HG02642 (cell line): Measurements from ENCODE around the gene KCNG2.

ENCODE experiments used
- ATAC-seq: cut with Tn5 transposase; IDR thresholded peaks from one replicate; pipeline ENCODE4 v1.9.1; 2021; ENCODE audit warnings: mild to moderate bottlenecking; ENCODE audit not compliant: unreplicated experiment, poor library complexity

KCNG2 gene

DNA sequence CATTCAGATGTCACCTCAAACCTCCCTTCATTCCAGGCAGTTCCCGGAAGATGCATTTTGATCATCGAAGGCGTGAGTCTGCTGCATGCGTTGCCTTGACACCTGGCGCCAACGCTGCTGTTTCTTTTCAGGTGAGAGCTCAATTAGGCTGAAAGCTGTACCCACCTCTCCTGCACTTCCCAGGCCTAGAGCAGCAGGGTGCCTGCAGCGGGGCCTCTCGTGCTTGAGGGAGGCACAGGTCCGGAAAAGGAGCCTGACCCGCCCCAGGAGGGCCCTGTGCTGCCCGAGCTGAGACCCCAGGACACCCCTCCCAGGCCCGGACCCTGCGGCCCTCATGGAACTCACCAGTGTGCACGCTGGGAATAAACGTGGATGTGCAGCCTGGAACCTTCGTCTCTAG is 31.4 kb upstream of the KCNG2 start:
- ATAC-seq = no peak

DNA sequence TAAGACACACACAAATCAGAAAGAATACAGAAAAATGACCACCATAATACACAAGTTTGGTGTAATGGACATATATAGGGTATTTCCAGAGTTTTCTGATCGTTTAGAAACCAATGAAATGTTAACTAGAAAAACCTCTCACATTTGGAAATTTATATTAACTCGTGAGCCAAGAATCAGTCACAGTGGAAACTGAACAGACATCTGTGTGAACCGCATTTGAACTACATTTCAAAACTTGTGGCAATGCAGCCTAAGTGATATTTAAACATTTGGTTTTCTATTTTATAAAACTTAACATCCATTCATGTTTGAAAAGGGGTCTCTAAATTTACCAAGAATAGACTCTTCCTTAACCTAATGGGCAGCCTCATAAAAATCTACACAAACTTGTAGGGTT is 29.0 kb upstream of the KCNG2 start:
- ATAC-seq = no peak

DNA sequence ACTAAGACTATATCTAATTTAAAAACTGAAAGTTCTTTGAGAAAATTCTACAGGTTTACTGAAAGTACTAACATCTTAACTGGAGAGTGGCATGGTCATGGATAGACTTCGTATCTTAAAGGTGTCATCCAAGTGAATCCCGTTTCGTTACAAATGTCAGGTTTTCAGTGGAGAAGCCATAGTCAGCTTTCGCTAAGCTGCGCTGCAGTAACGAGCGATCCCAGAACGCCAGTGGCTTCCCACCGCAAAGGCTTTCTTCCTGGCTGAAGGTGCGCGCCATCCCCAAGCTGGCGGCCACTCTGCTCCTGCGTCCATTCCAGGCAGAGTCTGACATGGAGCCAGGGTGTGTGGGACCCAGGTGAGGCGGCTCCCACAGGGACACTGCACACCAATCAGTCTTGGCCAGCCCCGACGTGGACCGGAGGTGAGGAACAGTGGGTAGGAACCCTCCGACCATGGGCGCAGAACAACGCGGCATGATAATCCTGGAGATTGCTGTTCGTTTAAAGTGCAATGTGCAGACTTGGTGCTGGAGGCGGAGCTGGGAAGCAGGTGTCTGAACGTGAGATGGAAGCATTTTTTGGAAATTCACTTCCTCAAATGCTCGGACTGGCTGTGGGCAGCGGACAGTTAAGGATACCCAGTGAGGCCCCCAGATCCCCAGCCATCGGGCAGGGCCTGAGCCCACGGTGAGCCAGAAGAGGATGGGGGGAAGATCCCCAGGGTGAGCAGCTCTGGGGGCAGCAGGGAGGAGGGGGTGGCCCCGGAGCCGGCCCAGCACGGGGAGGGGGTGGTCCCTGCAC is 27.8 kb upstream of the KCNG2 start:
- ATAC-seq = no peak

DNA sequence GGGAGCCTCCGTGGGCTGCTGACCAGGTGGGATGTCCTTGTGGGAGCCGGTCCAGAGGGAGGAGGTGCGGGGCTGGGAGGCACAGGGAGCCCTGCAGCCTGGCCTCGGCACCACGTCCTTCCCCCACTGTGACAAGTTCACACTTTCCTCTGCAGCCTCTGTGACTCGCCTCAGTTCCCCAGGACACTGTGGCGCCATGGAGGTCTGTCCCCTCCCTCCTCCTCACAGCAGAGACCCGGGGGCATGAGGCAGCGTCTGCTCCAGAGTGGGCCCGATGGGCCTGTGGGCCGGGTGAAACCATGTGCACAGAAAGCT is 27.3 kb upstream of the KCNG2 start:
- ATAC-seq = no peak

DNA sequence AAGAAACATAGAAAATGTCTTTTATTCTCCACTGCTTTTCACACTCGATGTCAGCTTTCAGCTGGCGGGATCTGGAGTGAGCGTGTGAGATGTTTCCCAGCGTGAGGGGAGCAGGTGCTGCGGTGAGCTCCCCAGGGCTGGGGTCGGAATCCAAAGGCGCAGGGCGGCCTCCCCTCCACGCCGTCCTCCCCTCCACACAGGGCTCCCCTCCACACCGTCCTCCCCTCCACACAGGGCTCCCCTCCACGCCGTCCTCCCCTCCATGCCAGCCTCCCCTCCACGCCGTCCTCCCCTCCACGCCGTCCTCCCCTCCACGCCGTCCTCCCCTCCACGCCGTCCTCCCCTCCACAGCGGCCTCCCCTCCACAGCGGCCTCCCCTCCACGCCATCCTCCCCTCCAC is 26.9 kb upstream of the KCNG2 start:
- no peak for ATAC-seq

DNA sequence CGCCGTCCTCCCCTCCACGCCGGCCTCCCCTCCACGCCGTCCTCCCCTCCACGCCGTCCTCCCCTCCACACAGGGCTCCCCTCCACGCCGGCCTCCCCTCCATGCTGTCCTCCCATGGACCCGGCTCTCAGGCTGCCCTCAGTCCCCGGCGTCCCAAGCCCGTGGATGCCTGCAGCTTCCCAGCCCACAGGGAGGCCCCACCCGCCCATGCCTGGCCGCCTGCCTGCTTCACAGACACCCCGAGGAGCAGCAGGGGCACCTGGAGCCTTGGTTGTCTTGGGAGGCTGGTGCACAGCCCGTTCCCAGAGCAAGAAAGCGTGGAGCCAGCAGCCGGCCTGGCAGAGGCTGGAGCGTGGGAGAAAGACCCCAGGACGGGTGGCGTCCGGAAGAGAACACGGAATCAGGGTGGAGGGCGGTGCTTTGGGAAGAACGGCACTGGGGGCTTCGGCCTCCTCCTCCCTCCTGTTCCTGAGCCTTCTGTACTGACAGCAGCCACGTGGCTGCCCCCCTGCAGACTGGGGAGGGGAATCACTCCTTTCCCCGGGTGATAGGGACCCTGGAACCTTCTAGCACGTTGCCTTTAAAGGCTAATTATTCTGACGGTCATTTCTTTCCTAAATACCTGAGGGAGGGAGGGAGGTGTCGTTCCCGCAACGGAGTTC is 26.2 kb upstream of the KCNG2 start:
- ATAC-seq = no peak

- no peak for ATAC-seq
These were observed 25.5 kb upstream of the KCNG2 start for GRCh38 chr18:79772108-79772864.

DNA sequence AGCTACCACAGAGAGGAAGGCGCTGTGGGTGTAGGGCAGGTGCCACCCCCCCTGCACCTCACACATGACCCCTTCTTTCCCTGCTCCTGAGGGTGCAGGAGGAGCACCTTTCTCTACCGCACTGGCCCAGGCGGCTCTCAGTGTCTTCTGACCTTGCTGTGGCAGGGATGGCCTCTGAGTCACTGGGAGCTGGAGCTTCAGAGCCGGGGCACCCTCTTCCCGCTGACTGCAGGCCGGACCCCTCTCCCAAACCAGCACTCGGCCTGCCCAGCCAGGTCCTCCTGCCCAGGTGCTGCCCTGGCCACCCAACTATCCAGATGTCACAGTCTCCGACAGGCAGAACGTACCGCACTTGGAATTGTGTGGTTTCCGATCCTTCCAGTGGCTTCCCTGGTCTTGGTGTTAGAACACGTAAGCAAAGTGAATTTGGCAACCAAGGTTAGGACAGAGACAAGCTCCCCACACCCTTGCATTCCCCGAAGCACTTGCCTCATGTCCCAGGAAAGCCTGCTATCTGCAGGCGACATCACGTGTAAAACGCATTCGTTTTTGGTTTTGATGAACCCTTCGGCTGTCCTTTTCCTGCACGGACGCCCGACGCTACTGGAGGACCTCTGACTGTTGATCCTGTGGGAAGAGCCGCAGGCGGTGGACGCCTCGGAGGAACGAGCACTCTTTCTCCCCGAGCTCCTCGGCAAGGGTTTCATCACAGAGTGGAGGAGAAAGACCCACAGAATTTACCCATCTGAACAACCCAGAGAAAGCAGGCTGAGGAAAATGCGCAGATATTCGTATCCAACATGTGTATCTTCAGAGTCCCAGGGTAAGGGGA is 24.7 kb upstream of the KCNG2 start:
- no peak for ATAC-seq

GRCh38 chr18:79774111-79774510 is 23.6 kb upstream of the KCNG2 start:
- ATAC-seq = no peak

- no peak for ATAC-seq
These were observed 22.1 kb upstream of the KCNG2 start for GRCh38 chr18:79775441-79776221.

DNA sequence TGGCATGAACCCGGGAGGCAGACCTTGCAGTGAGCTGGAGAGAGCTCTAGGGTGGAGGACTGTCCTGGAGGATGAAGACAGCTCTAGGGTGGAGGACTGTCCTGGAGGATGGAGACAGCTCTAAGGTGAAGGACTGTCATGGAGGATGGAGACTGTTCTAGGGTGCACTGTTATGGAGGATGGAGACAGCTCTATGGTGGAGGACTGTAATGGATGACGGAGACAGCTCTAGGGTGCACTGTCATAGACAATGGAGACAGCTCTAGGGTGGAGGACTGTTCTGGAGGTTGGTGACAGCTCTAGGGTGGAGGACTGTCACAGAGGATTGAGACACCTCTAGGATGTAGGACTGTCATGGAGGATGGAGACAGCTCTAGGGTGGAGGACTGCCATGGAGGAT is 21.1 kb upstream of the KCNG2 start:
- ATAC-seq = no peak

- ATAC-seq = no peak
These were observed 19.4 kb upstream of the KCNG2 start for GRCh38 chr18:79778291-79778791.

DNA sequence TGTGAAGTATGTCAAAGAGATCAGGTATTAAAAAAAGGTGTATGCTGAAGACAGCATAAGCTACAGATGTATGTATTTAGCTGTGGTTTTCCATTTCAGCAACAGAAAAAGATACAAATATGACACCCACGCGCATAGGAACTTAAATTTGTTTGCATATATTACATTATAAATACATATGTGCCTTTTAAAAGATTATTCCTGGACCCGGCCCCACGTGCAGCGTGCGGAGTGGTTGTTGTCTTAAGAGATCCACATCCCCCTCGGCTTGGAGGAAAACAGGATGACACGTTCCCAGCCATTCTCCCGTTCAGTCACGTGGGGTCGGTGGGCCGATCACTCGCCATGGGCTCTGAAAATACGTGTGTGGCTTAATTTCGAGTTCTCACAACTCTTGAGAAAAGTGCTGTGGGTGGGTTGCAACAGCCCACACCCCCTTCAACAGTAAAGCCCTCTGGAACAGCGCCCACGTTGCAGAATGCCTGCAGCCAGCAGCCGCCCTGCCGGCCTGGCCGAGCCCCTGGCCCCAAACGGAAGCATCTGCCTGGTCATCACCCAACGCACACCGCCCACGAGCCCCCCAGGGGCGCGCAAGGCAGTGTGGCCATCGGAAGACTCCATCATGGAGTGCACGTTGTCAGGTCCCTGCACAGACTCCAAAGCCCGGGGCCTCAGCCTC is 18.6 kb upstream of the KCNG2 start:
- ATAC-seq = no peak

GRCh38 chr18:79779700-79780190 is 18.0 kb upstream of the KCNG2 start:
- no peak for ATAC-seq

DNA sequence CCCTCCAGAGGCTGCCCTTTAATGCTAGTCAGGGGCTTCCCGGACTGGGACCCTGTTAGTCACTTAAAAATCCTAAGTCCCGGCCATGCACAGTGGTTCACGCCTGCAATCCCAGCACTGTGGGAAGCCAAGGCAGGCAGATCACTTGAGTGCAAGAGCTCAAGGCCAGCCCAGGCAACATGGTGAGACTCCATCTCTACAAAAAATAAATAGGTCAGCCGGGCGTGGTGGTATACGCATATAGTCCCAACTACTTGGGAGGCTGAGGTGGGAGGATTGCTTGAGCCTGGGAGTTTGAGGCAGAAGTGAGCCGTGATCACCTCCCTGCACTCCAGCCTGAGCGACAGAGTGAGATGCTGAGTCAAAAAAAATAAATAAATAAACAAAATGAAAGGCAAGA is 17.2 kb upstream of the KCNG2 start:
- no peak for ATAC-seq

- no peak for ATAC-seq
These were observed 16.3 kb upstream of the KCNG2 start for GRCh38 chr18:79781331-79781941.

DNA sequence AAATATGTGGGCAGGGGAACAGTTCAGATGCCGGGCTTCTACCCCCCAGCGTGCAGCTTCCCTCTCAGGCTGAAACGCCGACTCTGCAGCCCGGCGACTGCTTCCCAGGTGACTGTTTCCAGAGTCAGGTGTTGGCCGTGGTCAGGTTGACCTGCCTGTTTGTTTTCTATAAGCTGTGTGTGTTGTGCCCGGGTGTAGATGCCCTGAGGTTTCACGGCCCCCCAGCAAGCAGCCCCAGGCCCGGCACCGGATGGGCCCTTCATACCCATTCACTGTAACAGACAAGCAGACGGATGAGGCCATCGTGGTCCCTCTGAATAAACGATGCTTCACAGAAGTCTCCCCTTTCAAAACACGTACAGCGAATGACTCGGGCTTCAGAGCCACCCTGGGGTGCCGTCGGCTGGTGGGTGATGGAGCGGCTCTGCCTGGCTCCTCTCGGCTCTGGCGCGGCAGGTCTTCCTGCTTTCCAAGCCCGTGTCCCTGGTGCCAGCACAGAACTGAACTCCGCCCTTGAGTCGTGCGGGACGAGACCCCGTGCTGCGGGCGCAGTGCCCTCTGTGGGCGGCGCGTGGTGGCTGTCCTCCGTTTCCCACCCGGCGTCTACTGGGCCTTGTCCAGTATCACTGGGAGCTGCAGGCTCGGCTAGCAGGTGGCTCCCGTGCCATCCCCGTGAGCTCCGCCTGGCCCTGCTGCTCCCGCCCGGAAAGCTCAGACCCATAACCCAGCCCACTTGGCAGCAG is 15.0 kb upstream of the KCNG2 start:
- ATAC-seq = no peak
